GM18526 (cell line): ENCODE results near the gene ABHD4.
A peak's percentile ranks its signal among the peaks of the same experiment; 100 is the strongest.

Experiments used
- POLR2A ChIP-seq: IDR thresholded peaks from 3 replicates; pipeline ENCODE4 v1.6.1; 2011; ENCODE audit not compliant: insufficient read length; ENCODE audit errors: extremely low read depth

Gene ABHD4

GRCh38 chr14:22598099-22598895 is at the start of gene ABHD4:
Gene ABHD4, plus strand, starts transcription at chr14:22598300. Its CDS starts 7 bp downstream, at chr14:22598307.
- peak; percentile 34 for TF ChIP-seq POLR2A

- TF ChIP-seq POLR2A: no peak
Observed at GRCh38 chr14:22549324-22549962, 48.7 kb upstream of the ABHD4 start.

- TF ChIP-seq POLR2A: no peak
Observed at GRCh38 chr14:22549981-22550673, 48.0 kb upstream of the ABHD4 start.

- no peak for TF ChIP-seq POLR2A
Observed at GRCh38 chr14:22551605-22551997, 46.5 kb upstream of the ABHD4 start.

GRCh38 chr14:22552001-22552826 is 45.9 kb upstream of the ABHD4 start:
- TF ChIP-seq POLR2A: no peak

- no peak for TF ChIP-seq POLR2A
Observed at GRCh38 chr14:22552827-22553076, 45.3 kb upstream of the ABHD4 start.

GRCh38 chr14:22553445-22553844 is 44.7 kb upstream of the ABHD4 start:
- TF ChIP-seq POLR2A: no peak

- no peak for TF ChIP-seq POLR2A
Observed at GRCh38 chr14:22554498-22555383, 43.4 kb upstream of the ABHD4 start.

GRCh38 chr14:22555384-22556011 is 42.6 kb upstream of the ABHD4 start:
- TF ChIP-seq POLR2A: peak; percentile 41

- peak; percentile 47 for TF ChIP-seq POLR2A
Observed at GRCh38 chr14:22556021-22556989, 41.8 kb upstream of the ABHD4 start.

GRCh38 chr14:22556990-22557623 is 41.0 kb upstream of the ABHD4 start:
- TF ChIP-seq POLR2A: peak; percentile 35

GRCh38 chr14:22557846-22558220 is 40.3 kb upstream of the ABHD4 start:
- no peak for TF ChIP-seq POLR2A

GRCh38 chr14:22558221-22558913 is 39.7 kb upstream of the ABHD4 start:
- no peak for TF ChIP-seq POLR2A
